CD4-positive, alpha-beta T cell treated with Interleukin-4 for 1 hour (primary cell): ENCODE measurements around the gene PPP1R14B.
"Not testable (repeated sequence)": the region's sequence is repeated elsewhere in the genome, so short reads cannot be mapped to it uniquely, and the experiment has no call there.

Experiments
- DNase-seq, 2 donors: peaks; one replicate each; pipeline ENCODE4 v3.0.0-alpha.2; 2020 to 2022

PPP1R14B gene

GRCh38 chr11:64260147-64260708, 13.5 kb upstream of the PPP1R14B start:
- DNase-seq, result no peak

GRCh38 chr11:64259533-64260067, 12.9 kb upstream of the PPP1R14B start:
- no peak for DNase-seq

GRCh38 chr11:64258946-64259532, 12.3 kb upstream of the PPP1R14B start:
- DNase-seq, result no peak

- no peak for DNase-seq
These were observed 11.6 kb upstream of the PPP1R14B start for GRCh38 chr11:64258356-64258755.

- DNase-seq, result no peak
These were observed 9.6 kb upstream of the PPP1R14B start for GRCh38 chr11:64256300-64256699.

- DNase-seq, result no peak
These were observed 8.7 kb upstream of the PPP1R14B start for GRCh38 chr11:64255135-64256128.

- no peak for DNase-seq
These were observed 7.6 kb upstream of the PPP1R14B start for GRCh38 chr11:64254326-64254725.

- DNase-seq, result no peak
These were observed 6.7 kb upstream of the PPP1R14B start for GRCh38 chr11:64253481-64253880.

GRCh38 chr11:64253043-64253442, 6.3 kb upstream of the PPP1R14B start:
- DNase-seq, result no peak

GRCh38 chr11:64252003-64252872, 5.5 kb upstream of the PPP1R14B start:
- DNase-seq, result peak in 1 of 2 donors; percentile 19

GRCh38 chr11:64251753-64252002, 4.9 kb upstream of the PPP1R14B start:
- DNase-seq, result no peak

GRCh38 chr11:64251016-64251752, 4.4 kb upstream of the PPP1R14B start, which contains the start of gene PLCB3:
Gene PLCB3, plus strand, starts transcription at chr11:64251530. Its CDS starts 120 bp downstream, at chr11:64251650.
- DNase-seq, result peak; percentile 57 to 68

- no peak for DNase-seq
These were observed 3.8 kb upstream of the PPP1R14B start for GRCh38 chr11:64250415-64251015.

- DNase-seq, result no peak
These were observed 3.0 kb upstream of the PPP1R14B start for GRCh38 chr11:64249563-64250414.

GRCh38 chr11:64249038-64249437, 2.3 kb upstream of the PPP1R14B start:
- DNase-seq, result no peak

- no peak for DNase-seq
These were observed 1.8 kb upstream of the PPP1R14B start for GRCh38 chr11:64248578-64248977.

- no peak for DNase-seq
These were observed 1.2 kb upstream of the PPP1R14B start for GRCh38 chr11:64247729-64248531.

GRCh38 chr11:64246621-64246870, 197 bp downstream of the PPP1R14B start:
- DNase-seq, result not testable (repeated sequence)

GRCh38 chr11:64245797-64246620, 734 bp downstream of the PPP1R14B start:
- DNase-seq, result peak; percentile 57 to 74
